HCT116 (cell line): ENCODE results near the gene LPAR5. TPM values are rescaled to one million over a fixed set of nuclear protein-coding genes. Genes with fewer than 3 reads are reported as not detected.

Experiments
- ATAC-seq: fragments of 200-7000 bp; cut with Tn5 transposase; 2 replicates; pipeline ENCODE4 v1.9.1; 2020; ENCODE audit warnings: mild to moderate bottlenecking, moderate library complexity
- BruUV-seq: library from RNA; stranded (reverse); fragments of 400-500 nt; replicated peaks from 2 replicates; lab custom pipeline; 2021; lab: Mats Ljungman, UMichigan
- CTCF ChIA-PET: fragments of 300-600 bp; sonication (Branson Sonifier 250); formaldehyde crosslinking; loops from one replicate; lab custom pipeline; 2021; ENCODE audit warnings: antibody characterized with exemption; lab: Charles Lee
- POLR2A ChIA-PET: fragments of 300-600, 350-600 bp; sonication (Branson Sonifier 250); formaldehyde crosslinking; loops from one replicate; lab custom pipeline; 2021; ENCODE audit warnings: antibody characterized with exemption; lab: Charles Lee
- RAD21 ChIA-PET, 2 experiments: fragments of 300-600 bp; sonication (Branson Sonifier 250); formaldehyde crosslinking; loops; one replicate each; lab custom pipeline; 2023; ENCODE audit warnings: low total read pairs in 2 of 2; ENCODE audit not compliant: uncharacterized antibody in 2 of 2, unreplicated experiment in 2 of 2, low non-redundant PET in 1 of 2; lab: Charles Lee
- DNase-seq: peaks from one replicate; pipeline ENCODE4 v3.0.0-alpha.2; 2010; ENCODE audit warnings: low read depth, low spot score
- H2AFZ ChIP-seq: fragments of 200-600 bp; shearing (Covaris generic), sonication (generic); 2 replicates; pipeline ENCODE4 v1.6.1; 2017; ENCODE audit warnings: low read depth, mixed run types, mixed read lengths, antibody characterized with exemption, low read length; ENCODE audit not compliant: poor library complexity, severe bottlenecking
- H3K27ac ChIP-seq: 2 replicates; pipeline ENCODE4 v1.5.1; 2012; ENCODE audit warnings: low read depth, low read length
- H3K27me3 ChIP-seq: fragments of 200-600 bp; sonication (generic); 2 replicates; pipeline ENCODE4 v1.6.1; 2016; ENCODE audit warnings: mixed run types, low read length, mixed read lengths; ENCODE audit not compliant: insufficient read depth
- H3K36me3 ChIP-seq, 2 experiments: fragments of 200-500 bp in 1 of 2; fragments of 200-600 bp in 1 of 2; sonication (Bioruptor generic) in 1 of 2; sonication (generic) in 1 of 2; 2 replicates each; pipeline versions ENCODE4 v1.5.1 to v1.6.1; 2014 to 2016; ENCODE audit warnings: low read length in 2 of 2, inconsistent platforms in 1 of 2, mixed read lengths in 1 of 2, mixed run types in 1 of 2; ENCODE audit not compliant: insufficient read depth in 2 of 2, control insufficient read depth in 1 of 2
- H3K4me1 ChIP-seq, 2 experiments: fragments of 200-600 bp in 1 of 2; sonication (generic) in 1 of 2; 2 replicates each; pipeline versions ENCODE4 v1.5.1 to v1.6.1; 2012 to 2017; ENCODE audit warnings: low read length in 2 of 2, inconsistent platforms in 1 of 2, mild to moderate bottlenecking in 1 of 2, mixed read lengths in 1 of 2, mixed run types in 1 of 2, moderate library complexity in 1 of 2; ENCODE audit not compliant: insufficient read depth in 2 of 2, control insufficient read depth in 1 of 2
- H3K4me2 ChIP-seq: fragments of 200-600 bp; sonication (generic); 2 replicates; pipeline ENCODE4 v1.6.1; 2017; ENCODE audit warnings: mixed run types, low read length, mixed read lengths
- H3K4me3 ChIP-seq, 2 experiments: fragments of 200-600 bp in 1 of 2; sonication (generic) in 1 of 2; replicated peaks in 1 of 2; 2 replicates each; pipeline ENCODE4 v1.5.1; 2011 to 2016; ENCODE audit warnings: low read length in 2 of 2, control low read depth in 1 of 2, low read depth in 1 of 2, mild to moderate bottlenecking in 1 of 2, mixed read lengths in 1 of 2, mixed run types in 1 of 2
- H3K79me2 ChIP-seq: fragments of 200-600 bp; sonication (generic); 2 replicates; pipeline ENCODE4 v1.6.1; 2017; ENCODE audit warnings: mild to moderate bottlenecking, mixed run types, low read length, moderate library complexity, mixed read lengths; ENCODE audit not compliant: insufficient read depth
- H3K9ac ChIP-seq: fragments of 200-600 bp; sonication (generic); 2 replicates; pipeline ENCODE4 v1.6.1; 2016; ENCODE audit warnings: low read length, mixed read lengths
- H3K9me2 ChIP-seq: fragments of 200-600 bp; sonication (generic), shearing (Covaris generic); 2 replicates; pipeline ENCODE4 v1.6.1; 2017; ENCODE audit warnings: mixed run types, mild to moderate bottlenecking, moderate library complexity; ENCODE audit not compliant: insufficient read depth
- H3K9me3 ChIP-seq, 2 experiments: fragments of 200-500 bp in 1 of 2; fragments of 200-600 bp in 1 of 2; sonication (Bioruptor generic) in 1 of 2; sonication (generic) in 1 of 2; 2 replicates each; pipeline ENCODE4 v1.6.1; 2014 to 2017; ENCODE audit warnings: low read length in 2 of 2, mixed read lengths in 2 of 2, inconsistent platforms in 1 of 2, low read depth in 1 of 2, mild to moderate bottlenecking in 1 of 2, mixed run types in 1 of 2, moderate library complexity in 1 of 2; ENCODE audit not compliant: control insufficient read depth in 1 of 2, insufficient read depth in 1 of 2
- H4K20me1 ChIP-seq: fragments of 200-600 bp; sonication (generic), shearing (Covaris generic); 2 replicates; pipeline ENCODE4 v1.6.1; 2017; ENCODE audit warnings: mixed run types, mild to moderate bottlenecking, moderate library complexity; ENCODE audit not compliant: insufficient read depth
- ATF3 ChIP-seq: IDR thresholded peaks from 2 replicates; pipeline ENCODE4 v1.6.1; 2012
- CEBPB ChIP-seq: IDR thresholded peaks from 2 replicates; pipeline ENCODE4 v1.6.1; 2012; ENCODE audit warnings: low read depth
- CTCF ChIP-seq, 3 experiments: fragments of 200-600 bp in 1 of 3; sonication (generic) in 1 of 3; IDR thresholded peaks in 2 of 3; conservative IDR thresholded peaks in 1 of 3; 2 replicates each; pipeline ENCODE4 v1.5.1; 2012 to 2017; ENCODE audit warnings: low read depth in 2 of 3, low read length in 2 of 3, antibody characterized with exemption in 1 of 3, borderline replicate concordance in 1 of 3, control low read depth in 1 of 3, mild to moderate bottlenecking in 1 of 3, mixed read lengths in 1 of 3, mixed run types in 1 of 3, moderate library complexity in 1 of 3; ENCODE audit not compliant: insufficient read depth in 1 of 3
- EGR1 ChIP-seq: IDR thresholded peaks from 2 replicates; pipeline ENCODE4 v1.6.1; 2012; ENCODE audit warnings: low read depth
- ELF1 ChIP-seq: IDR thresholded peaks from 2 replicates; pipeline ENCODE4 v1.6.1; 2012; ENCODE audit warnings: low read depth, borderline replicate concordance
- EZH2 ChIP-seq: fragments of 200-600 bp; sonication (generic); IDR thresholded peaks from 2 replicates; pipeline ENCODE4 v1.6.1; 2017; ENCODE audit warnings: antibody characterized with exemption, mixed run types
- EZH2phosphoT487 ChIP-seq: fragments of 200-600 bp; IDR thresholded peaks from 2 replicates; pipeline ENCODE4 v1.6.1; 2018; ENCODE audit warnings: antibody characterized with exemption, borderline replicate concordance
- JUND ChIP-seq: IDR thresholded peaks from 2 replicates; pipeline ENCODE4 v1.6.1; 2012
- MAX ChIP-seq: IDR thresholded peaks from 2 replicates; pipeline ENCODE4 v1.6.1; 2012
- POLR2A ChIP-seq: IDR thresholded peaks from 2 replicates; pipeline ENCODE4 v1.7.0; 2011; ENCODE audit warnings: borderline replicate concordance; ENCODE audit not compliant: insufficient read depth, insufficient read length; ENCODE audit errors: extremely low read depth
- POLR2AphosphoS5 ChIP-seq: IDR thresholded peaks from 2 replicates; pipeline ENCODE4 v1.6.1; 2011; ENCODE audit warnings: mild to moderate bottlenecking, low read depth, low read length, moderate library complexity
- RAD21 ChIP-seq: IDR thresholded peaks from 2 replicates; pipeline ENCODE4 v1.6.1; 2012; ENCODE audit warnings: low read depth, mild to moderate bottlenecking
- REST ChIP-seq: IDR thresholded peaks from 2 replicates; pipeline ENCODE4 v1.6.1; 2012; ENCODE audit warnings: low read depth
- SP1 ChIP-seq: IDR thresholded peaks from 2 replicates; pipeline ENCODE4 v1.6.1; 2012; ENCODE audit warnings: low read depth
- SRF ChIP-seq: IDR thresholded peaks from 2 replicates; pipeline ENCODE4 v1.6.1; 2012; ENCODE audit warnings: low read depth
- TCF7L2 ChIP-seq: IDR thresholded peaks from 2 replicates; pipeline ENCODE4 v1.7.0; 2011; ENCODE audit warnings: borderline replicate concordance, inconsistent platforms; ENCODE audit not compliant: insufficient read depth, insufficient read length; ENCODE audit errors: extremely low read depth
- YY1 ChIP-seq: IDR thresholded peaks from 2 replicates; pipeline ENCODE4 v1.6.1; 2011; ENCODE audit warnings: low read length, low read depth, moderate library complexity, mild to moderate bottlenecking; ENCODE audit not compliant: insufficient replicate concordance; ENCODE audit errors: extremely low read depth
- ZFX ChIP-seq: fragments of 450-650 bp; IDR thresholded peaks from 2 replicates; pipeline ENCODE4 v1.6.1; 2017
- ZNF274 ChIP-seq: fragments of 200-500 bp; sonication (Bioruptor generic); IDR thresholded peaks from 2 replicates; pipeline ENCODE4 v1.6.1; 2014; ENCODE audit warnings: mild to moderate bottlenecking, low read depth, low read length, inconsistent platforms
- intact Hi-C: fragments of 100-400 bp; cut with micrococcal nuclease; formaldehyde crosslinking; loops from 2 replicates; pipeline ENCODE4 v1.10.0; 2022
- total RNA-seq: library from RNA; stranded (reverse); gene quantifications from one replicate; pipeline ENCODE4 v1.2.1, GENCODE V29; 2021; ENCODE audit not compliant: unreplicated experiment

LPAR5 gene
- total RNA-seq, 1 experiment from 2014 or later, result 5.2 TPM

- H3K4me2 ChIP-seq, result no peak overlapping the region
- no peak overlapping the region for H2AFZ ChIP-seq
- H3K79me2 ChIP-seq, result peaks cover 80% of the 10 kb centered on the region
- no peaks in the 10 kb centered on the region for H3K27me3 ChIP-seq
- POLR2A ChIA-PET, result no interaction called here
- no peaks in the 10 kb centered on the region for H3K9me3 ChIP-seq
- no peak for DNase-seq
- TF ChIP-seq SP1 (no peak), EGR1 (no peak), CTCF (IDR thresholded peaks at IDR 0.05 in 2 of 3, conservative IDR thresholded peaks at IDR 0.05 in 1 of 3; ENCODE audit: borderline replicate concordance in 1 of 3, insufficient read depth in 1 of 3, low read depth in 2 of 3, low read length in 2 of 3) (no peak), TCF7L2 (no peak), ZNF274 (no peak), ELF1 (no peak), REST (no peak), EZH2 (no peak), EZH2phosphoT487 (no peak), CEBPB (no peak), MAX (no peak), ATF3 (no peak), YY1 (no peak), RAD21 (no peak), POLR2A (no peak), POLR2AphosphoS5 (no peak), ZFX (no peak), JUND (no peak), SRF (no peak)
- TF ChIP-seq, all 23 proteins: peak for 0
- Histone ChIP-seq H3K4me1 (peaks cover 20 to 31% of the 10 kb centered on the region in 2 experiments), H3K9ac (no peak overlapping the region), H3K36me3 (peaks cover 46 to 67% of the 10 kb centered on the region in 2 experiments), H3K9me2 (no peaks in the 10 kb centered on the region), H3K4me3 (no peak overlapping the region), H3K27ac (no peak overlapping the region), H4K20me1 (no peaks in the 10 kb centered on the region; the same call in 1 of the 2 replicates)
- CTCF ChIA-PET, result no interaction called here
- intact Hi-C loops, result no loop called here
- no TSS peak for BruUV-seq
- RAD21 ChIA-PET, result no interaction called here
- ATAC-seq, result no peak
These were observed 32.6 kb downstream of the LPAR5 start for GRCh38 chr12:6603095-6603567.
